NAMALWA (cell line): Measurements from ENCODE around the gene SNHG17.
"Not testable (repeated sequence)": the region's sequence is repeated elsewhere in the genome, so short reads cannot be mapped to it uniquely, and the experiment has no call there.

ENCODE experiments used
- DNase-seq: peaks from one replicate; pipeline ENCODE4 v3.0.0-alpha.2; 2015; ENCODE audit warnings: low spot score

The SNHG17 gene

DNA sequence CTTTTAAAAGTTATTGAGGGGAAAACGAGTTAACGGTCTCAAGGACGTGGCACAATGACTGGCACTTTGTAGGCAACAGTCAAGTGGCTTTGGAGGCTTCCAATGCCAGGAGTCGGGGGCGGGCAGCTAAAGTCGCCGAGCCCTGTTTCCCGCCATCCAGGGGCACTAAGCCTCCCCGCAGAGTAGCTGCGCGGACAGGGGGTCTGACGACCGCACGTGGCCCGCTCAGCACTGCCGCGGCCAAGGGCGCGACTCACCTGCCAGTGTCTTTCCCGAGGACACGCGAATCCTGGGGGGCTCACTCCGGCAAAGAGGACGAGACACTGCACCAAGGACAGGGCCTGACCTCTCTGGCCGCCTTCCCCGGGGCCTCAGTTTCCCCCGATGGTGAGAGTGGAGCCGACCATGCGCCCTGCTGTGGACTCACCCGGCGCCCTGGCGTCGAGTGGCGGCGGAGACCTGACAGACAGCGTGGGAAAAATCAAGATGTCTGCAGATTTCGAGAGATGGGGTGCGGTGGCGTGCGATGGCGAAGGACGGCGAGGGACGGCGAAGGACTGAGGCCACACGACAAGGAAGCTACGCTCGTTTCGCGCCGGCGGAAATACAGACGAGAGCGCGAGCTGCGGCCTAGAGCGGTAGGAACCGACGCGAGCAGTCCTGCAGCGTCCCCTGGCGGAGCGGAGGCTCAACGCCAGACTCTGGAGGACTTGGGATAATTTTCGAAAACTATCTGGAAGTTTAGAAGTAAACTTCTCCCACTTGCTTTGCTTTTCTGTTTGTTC is at the start of gene SNHG17:
SNHG17 (minus strand) TSS at position 559 of the 785 bp plus-strand sequence.
- DNase-seq = peak; percentile 91

DNA sequence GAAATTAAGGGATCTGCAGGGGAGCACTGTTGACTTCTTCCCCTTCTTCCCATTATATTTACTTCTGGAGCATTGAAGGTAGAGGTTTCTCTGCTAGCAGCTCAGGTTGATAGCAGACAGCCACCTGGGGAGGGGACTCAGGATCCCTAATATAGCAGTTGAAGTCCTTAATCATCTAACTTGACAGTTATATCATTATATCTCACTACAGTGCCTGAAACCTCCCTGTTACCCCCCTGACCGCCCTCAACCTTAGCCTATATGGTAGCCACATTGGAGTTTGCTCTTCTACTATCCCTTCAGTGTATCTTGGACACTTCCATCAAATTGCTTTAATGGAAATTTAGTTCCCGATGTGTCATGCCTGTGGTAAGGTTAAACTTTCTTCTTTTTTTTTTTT is 44.5 kb upstream of the SNHG17 start:
- no peak for DNase-seq

DNA sequence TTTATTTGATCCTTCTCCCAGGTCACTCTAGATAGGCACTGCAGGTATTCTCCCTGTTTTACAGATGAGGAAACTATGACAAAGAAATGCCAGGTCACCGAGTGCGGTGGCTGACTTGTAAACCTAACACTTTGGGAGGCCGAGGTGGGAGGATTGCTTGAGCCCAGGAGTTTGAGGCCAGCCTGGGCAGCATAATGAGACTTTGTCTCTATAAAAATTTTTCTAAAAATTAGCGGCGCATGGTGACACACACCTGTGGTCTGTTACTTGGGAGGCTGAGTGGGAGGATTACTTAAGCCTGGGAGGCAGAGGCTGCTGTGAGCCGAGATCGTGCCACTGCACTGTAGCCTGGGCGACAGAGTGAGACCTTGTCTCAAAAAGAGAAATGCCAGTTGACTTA is 42.6 kb upstream of the SNHG17 start:
- DNase-seq = no peak

DNA sequence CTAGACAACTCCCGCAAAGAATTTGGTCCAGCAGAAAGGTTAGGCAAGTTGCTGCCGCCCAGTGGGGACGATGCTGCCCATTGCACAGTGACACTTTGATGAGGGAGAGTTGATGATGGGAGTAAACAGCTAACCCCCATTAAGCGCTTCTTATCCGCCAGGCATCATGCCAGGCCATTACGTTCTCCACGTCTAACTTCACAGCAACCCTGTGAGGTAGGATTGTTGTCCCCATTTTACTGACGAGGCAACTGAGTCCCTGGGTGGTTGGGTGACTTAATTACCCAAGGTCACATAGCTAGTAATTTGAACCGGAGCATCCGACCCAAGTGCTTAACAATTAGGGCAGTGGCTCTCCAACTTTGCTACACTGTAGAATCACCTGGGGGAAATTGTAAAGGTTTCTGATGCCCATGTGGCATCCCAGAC is 38.3 kb upstream of the SNHG17 start:
- peak; percentile 22 for DNase-seq

DNA sequence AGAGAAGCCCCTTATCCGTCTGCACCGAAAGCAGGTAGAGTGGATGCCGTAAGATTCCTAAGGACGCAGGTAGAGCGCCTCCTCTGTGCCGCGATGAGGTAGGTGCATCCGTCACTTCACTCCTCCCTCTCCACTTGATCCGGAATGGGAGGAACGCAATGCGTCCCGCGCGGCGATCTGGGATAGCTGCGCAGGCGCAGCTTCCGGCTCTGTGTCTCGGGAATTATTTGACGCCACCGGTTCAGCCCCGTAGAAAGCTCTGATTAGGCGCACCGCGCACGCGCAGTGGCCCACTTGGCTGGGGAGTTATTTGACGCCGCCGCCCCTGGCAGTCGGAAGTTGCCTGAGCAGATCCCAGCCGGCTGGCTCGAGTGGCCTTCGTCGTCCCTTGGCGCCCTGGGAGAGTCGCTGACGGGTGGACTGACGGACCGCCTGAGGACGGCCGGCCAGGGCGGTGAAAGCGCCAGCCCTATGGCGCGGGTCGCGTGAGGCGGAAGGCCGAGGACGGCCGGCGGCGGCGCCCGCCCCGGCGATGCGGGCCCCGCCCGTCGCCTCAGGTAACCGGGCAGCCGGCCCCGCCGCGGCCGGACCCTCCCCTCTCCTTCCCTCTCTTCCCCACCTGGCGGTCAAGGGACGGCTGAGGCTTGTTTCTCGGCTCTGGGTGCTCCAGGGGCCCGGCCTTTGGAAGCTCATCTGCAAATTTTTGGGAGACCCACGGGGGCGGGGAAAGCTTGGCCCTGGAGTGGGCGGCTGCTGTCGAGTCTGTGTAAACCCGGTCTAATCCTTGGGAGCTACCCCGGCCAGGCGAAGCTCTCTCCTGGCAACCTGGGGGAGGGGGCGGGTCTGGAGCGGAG is 37.6 kb upstream of the SNHG17 start, which contains the start of gene RALGAPB:
RALGAPB (plus strand) TSS at position 331 of the 854 bp plus-strand sequence. CDS start 15,590 bp downstream, outside the sequence.
- peak; percentile 95 for DNase-seq

DNA sequence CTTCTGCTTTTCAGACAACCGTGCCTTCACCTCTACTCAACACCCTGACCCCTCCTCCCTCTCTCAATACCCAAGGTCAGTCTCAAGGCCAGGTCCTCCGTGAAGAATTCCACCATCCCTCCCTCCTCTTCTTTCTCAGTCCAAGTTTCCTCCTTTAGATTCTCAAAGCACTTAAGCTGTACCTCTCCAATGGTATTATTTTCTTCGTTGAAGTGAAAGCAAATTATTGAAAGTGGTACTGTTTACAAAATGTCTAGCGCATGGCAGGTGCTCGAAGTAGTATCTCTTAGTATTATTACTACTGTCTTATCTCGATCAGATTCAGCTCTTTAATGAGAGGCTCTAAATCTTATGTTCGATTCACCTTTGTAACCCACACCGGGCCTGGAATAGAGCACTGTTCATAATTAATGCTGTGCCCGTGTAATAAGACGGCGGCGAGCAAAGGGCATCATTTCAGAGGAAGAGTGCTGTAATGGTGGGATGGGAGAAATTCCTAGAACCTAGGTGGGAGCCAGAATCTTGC is 36.9 kb upstream of the SNHG17 start:
- no peak for DNase-seq

DNA sequence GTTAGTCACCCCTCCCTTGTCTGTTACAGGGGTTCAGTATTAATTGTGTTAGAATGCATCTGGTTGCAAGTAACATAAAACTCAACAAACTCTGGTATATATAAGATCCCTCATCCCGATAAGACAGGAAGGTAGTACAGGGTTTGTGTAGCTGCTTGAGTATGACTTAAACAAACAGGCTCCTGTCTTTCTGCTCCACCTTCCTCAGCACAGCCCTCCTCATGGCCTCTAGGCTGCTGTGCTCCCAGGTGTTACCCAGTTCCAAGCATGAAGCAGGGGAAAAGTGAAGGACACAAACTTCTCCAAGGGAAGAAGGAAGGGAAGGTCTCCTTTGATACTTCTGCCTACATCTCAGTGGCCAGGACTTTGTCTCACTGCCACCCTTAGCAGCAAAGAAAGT is 36.1 kb upstream of the SNHG17 start:
- DNase-seq = no peak

DNA sequence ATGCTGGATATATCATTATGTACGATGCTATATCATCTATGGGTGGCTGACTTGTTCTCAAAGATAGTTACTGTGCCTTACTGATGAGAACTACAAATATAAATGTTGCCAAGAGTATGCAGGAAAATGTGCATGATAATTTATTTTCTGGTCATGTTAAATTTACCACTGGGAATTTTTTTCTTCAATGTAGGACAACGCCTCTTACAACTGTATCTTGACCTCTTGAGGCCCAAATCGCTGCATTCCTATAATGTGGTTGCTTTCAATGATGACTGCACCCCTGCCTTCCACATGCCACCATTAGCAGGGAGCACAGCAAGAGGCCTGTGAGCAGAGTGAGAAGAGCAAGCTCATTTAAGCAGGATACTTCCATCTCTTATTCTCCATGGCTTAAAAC is 31.9 kb upstream of the SNHG17 start:
- no peak for DNase-seq

DNA sequence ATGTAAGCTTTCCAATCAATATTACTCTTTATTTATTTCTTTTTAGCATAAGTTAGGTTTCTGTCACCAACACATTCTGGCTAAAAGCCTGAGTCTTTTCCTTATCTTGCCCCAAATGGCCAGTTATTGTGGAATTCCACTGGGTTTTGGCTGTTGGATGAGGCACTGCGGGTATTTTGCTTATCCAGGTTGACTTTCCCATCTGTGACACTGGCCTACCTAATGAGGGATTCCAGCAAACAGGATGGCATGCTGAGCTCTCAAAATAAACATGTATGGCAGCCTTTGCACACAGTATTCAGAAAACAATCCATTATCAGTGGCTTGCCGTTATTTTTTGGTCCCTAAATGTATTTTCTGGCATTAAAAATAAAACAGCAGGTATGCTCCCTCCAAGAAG is 31.0 kb upstream of the SNHG17 start:
- no peak for DNase-seq

DNA sequence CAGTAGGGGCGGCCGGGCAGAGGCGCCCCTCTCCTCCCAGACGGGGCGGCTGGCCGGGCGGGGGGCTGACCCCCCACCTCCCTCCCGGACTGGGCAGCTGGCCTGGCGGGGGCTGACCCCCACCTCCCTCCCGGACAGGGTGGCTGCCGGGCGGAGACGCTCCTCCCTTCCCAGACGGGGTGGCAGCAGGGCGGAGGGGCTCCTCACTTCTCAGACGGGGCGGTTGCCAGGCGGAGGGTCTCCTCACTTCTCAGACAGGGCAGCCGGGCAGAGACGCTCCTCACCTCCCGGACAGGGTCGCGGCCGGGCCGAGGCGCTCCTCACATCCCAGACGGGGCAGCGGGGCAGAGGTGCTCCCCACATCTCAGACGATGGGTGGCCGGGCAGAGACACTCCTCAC is 26.4 kb upstream of the SNHG17 start:
- not testable (repeated sequence) for DNase-seq

DNA sequence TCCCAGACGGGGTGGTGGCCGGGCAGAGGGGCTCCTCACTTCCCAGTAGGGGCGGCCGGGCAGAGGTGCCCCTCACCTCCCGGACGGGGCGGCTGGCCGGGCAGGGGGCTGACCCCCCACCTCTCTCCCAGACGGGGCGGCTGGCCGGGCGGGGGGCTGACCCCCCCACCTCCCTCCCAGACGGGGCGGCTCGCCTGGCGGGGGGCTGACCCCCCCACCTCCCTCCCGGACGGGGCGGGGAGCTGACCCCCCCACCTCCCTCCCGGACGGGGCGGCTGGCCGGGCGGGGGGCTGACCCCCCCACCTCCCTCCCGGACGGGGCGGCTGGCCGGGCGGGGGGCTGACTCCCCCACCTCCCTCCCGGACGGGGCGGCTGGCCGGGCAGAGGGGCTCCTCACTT is 26.0 kb upstream of the SNHG17 start:
- DNase-seq = not testable (repeated sequence)

DNA sequence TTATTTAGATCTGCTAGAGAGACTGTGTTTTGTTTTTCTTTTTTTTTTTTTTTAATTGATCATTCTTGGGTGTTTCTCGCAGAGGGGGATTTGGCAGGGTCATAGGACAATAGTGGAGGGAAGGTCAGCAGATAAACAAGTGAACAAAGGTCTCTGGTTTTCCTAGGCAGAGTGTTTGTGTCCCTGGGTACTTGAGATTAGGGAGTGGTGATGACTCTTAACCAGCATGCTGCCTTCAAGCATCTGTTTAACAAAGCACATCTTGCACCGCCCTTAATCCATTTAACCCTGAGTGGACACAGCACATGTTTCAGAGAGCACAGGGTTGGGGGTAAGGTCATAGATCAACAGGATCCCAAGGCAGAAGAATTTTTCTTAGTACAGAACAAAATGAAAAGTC is 25.5 kb upstream of the SNHG17 start:
- DNase-seq = not testable (repeated sequence)

DNA sequence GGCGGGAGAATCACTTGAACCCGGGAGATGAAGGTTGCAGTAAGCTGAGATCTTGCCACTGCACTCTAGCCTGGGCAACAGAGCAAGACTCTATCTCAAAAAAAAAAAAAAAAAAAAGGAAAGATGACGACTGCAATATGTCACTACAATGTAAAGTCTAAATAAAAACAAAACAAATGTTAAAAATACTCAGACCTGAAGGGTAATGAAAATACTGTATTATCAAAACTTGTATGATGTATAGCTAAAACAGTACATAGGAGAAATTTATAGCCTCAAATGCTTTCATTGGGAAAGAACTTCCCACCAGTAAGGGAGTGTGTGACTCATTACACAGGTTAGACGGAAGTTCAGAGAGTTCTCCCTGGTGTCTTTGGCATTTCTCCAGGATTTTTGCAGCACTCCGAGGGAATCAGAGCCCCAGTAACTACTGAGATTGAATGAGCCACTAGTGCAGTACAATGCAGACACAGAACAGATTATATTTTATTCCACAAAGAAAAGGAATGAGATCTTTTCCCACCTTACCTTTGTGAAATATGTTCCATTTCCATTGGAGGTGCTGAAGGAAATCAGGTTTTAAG is 25.0 kb upstream of the SNHG17 start:
- DNase-seq = no peak

DNA sequence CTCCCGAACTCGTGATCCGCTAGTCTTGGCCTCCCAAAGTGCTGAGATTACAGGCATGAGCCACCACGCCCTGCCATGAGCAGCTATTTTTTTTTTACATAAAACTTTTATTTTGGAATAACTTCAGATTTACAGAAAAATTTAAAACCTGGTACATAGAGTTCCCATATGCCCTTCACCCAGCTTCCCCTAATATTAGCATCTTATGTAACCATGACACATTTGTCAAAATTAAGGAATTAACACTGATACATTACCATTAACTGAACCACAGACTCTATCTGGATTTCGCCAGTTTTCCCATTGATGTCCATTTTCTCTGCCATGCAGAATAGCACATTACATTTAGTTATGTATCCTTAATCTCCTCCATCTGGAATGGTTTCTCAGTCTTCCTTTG is 23.2 kb upstream of the SNHG17 start:
- no peak for DNase-seq

DNA sequence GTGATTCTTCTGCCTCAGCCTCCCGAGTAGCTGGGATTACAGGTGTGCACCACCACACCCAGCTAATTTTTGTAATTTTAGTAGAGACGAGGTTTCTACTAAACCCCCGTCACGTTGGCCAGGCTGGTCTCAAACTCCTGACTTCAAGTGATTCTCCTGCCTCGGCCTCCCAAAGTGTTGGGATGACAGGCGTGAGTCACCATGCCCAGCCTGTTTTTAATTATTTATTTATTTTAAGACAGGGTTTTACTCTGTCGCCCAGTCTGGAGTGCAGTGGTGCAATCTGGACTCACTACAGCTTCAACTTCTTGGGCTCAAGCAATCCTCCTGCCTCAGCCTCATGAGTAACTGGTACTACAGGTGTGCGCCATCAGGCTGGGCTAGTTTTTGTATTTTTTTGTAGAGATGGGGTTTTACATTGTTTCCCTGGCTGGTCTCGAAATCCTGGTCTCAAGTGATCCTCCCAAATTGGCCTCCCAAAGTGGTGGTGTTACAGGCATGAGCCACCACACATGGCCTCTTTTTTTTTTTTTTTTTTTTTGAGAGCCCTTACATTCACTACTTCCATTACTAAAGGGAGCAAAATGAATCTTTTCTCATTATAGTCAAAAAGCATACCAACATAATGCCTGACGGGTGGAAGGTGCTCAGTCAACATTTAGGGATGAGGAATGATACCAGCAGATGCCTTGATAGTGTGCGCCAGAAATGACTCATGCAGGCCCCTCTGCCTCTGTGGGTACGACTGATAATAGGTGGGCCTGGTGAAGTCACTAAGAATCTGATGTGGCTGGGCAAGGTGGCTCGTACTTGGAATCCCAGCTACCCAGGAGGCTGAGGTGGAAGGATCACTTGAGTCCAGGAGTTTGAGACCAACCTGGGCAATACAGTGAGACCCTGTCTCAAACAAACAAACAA is 19.7 kb upstream of the SNHG17 start:
- no peak for DNase-seq

DNA sequence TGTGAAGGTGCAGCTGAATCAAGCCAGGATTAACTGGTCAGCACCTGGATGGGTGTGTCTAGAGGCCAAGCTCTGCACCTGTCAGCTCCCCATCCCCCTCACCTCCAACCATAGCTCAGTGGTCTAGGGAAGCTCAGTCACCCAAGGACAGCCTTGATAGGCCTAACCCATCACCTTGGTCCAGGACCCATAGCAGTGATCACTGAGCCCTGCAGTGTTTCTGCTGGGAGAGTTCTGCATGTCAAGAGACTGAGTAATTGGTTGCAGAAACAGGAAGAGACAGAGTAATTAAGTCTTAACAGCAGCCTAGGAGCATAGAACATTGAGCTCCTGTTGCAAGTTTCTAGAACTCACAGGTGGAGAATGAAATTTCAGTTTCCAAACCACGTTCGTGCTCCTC is 18.8 kb upstream of the SNHG17 start:
- DNase-seq = no peak

DNA sequence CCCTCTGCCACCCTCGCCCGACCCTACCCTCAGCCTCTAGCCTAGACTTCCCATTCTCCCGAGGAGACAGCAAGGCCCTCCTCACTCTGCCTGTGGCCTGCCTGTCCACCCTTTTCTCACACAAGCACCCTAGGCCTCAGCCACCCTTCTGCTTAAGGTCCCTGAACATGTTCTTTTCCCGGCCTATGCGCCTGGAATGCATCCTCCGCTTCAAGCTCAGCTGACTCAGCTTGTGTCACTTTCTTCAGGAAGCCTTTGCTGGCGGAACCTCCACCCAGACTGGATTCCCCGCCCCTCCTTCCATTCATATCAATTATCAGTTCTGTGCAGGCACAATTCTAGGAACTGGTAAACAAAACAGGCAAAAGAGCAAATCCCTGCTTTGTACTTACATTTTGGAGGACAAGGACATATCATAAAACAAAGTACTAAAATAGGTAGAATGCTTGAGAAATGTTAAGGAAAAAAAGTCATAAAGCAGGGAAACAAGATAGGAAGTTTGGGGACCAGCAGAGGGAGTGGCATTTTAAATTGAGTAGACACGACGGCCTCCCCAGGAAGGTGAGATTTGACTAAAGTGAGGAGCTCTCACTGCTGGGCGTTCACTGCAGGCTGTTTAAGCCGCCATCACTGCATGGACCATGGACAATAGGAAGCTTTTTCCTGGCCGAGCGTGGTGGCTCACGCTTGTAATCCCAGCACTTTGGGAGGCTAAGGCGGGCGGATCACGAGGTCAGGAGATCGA is 17.9 kb upstream of the SNHG17 start:
- no peak for DNase-seq

DNA sequence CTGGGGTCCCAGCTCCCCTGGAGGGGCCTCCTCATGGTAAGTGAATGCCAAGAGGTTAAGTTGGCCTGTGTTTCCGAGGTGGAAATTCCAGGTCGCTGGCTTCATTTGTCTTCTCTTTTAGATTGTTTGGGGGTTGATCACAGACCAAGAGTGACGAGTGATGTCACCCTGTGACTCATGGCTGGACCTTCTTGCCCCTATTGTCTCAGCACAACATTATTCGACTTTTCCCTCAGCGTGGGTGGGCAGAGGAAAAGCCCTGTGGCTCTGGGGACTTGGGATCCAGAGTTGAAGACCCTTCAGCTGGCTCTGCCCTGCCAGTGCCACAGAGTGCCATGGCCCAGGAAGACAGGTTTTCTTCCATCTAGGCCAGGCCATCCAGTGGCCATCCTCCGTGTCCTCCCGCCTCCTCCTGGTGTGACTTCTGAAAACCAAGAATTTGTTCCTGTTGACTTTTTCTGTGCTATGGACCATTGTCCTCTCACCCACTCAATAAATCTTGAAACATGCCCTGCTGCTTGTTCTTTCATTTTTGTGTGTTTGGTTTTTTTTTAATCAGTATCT is 15.4 kb upstream of the SNHG17 start:
- no peak for DNase-seq

DNA sequence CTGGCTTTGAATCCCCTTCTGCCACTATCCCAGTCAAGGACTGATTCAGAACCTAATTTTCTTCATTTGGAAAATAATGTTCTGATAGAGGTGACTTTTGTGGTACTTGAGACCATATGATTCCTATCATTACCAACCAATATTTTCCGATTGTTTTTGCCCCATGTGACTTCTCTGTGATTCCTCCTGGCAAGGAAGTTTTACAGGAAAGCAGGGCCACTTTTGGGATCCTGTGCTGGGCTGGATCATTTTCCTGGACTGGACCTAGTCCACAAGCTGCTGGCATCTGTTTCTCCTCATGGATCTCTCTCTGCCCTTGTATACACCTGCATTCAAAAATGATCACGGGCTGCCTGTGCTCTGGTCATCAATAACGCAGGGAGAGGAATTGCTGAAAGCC is 13.9 kb upstream of the SNHG17 start:
- DNase-seq = no peak

DNA sequence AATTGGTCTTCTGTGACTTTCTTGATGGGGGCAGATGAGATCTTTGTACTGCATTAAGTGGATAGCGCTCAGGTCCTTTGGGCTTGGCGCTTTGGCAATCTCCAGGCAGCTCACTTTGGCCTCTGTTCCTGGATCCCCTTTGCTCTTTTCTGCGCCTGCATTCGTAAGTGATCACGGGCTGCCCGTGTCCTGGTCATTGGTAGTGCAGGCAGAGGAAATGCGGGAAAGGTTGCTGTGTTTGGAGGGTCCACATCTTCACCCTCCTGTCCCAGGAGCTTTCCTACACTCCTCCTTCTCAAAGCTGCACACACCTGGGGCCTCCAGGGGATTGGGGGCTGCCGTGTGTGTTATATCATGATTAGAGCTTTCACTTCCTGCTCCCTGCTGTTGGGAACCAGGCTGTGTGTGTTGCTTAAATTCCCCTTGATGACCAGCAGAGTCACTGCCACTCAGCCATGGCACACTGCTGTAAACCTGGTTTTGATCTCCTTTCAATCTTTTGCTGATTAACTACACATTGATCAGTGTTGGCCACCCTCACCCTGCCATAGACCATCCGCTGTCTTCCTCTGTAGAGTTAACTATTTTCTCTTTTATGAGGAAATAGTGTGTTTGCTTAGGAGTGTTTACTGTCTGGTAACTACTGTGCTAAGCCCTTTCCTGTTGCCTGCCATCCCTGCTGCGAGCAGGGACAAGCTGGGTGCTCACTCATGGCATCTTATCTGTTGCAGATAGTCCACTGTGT is 13.0 kb upstream of the SNHG17 start:
- DNase-seq = peak; percentile 70
